Mesothelial cell of epicardium (in vitro differentiated cells): ENCODE results near the gene PSEN1. TPM values are rescaled to one million over a fixed set of nuclear protein-coding genes. Genes with fewer than 3 reads are reported as not detected.

Experiments used
- DNase-seq, 2 experiments: peaks; one replicate each; pipeline ENCODE4 v3.0.0; 2021; ENCODE audit warnings: low spot score in 2 of 2; ENCODE audit not compliant: unreplicated experiment in 2 of 2
- H3K27ac Mint-ChIP-seq: 2 replicates; pipeline ENCODE4 v1.8.0; 2021; ENCODE audit warnings: mixed read lengths
- H3K27me3 Mint-ChIP-seq: 2 replicates; pipeline ENCODE4 v1.8.0; 2021; ENCODE audit warnings: low read depth, mixed read lengths
- H3K36me3 Mint-ChIP-seq: 2 replicates; pipeline ENCODE4 v1.8.0; 2021; ENCODE audit warnings: mixed read lengths
- H3K4me1 Mint-ChIP-seq: 2 replicates; pipeline ENCODE4 v1.8.0; 2021; ENCODE audit warnings: mixed read lengths
- H3K4me3 Mint-ChIP-seq: 2 replicates; pipeline ENCODE4 v1.8.0; 2021; ENCODE audit warnings: mild to moderate bottlenecking, moderate library complexity, mixed read lengths
- H3K9me3 Mint-ChIP-seq: 2 replicates; pipeline ENCODE4 v1.8.0; 2021; ENCODE audit warnings: mixed read lengths
- CTCF ChIP-seq: fragments of 200-600 bp; sonication (generic); IDR thresholded peaks from one replicate; pipeline ENCODE4 v1.5.0; 2021; ENCODE audit warnings: antibody characterized with exemption; ENCODE audit not compliant: unreplicated experiment
- total RNA-seq: library from RNA; stranded (reverse); gene quantifications from 3 replicates; pipeline ENCODE4 v1.2.1, GENCODE V29; 2021

The PSEN1 gene
- total RNA-seq, 1 donor from 2014 or later, result 59.9 TPM

GRCh38 chr14:73244541-73245290 is 108.4 kb downstream of the PSEN1 start:
- Mint-ChIP-seq H3K27me3 (peaks cover 43% of the 10 kb centered on the region), H3K36me3 (no peaks in the 10 kb centered on the region), H3K4me3 (no peak overlapping the region), H3K27ac (no peak overlapping the region), H3K4me1 (peaks cover 2% of the 10 kb centered on the region), H3K9me3 (no peaks in the 10 kb centered on the region)
- no peak for TF ChIP-seq CTCF
- no peak for DNase-seq

GRCh38 chr14:73245480-73246325 is 109.4 kb downstream of the PSEN1 start:
- no peak for DNase-seq
- H3K4me3 Mint-ChIP-seq, result no peak overlapping the region
- H3K27ac Mint-ChIP-seq, result no peak overlapping the region
- peaks cover 34% of the 10 kb centered on the region for H3K27me3 Mint-ChIP-seq
- TF ChIP-seq CTCF, result no peak
- no peaks in the 10 kb centered on the region for H3K9me3 Mint-ChIP-seq
- H3K36me3 Mint-ChIP-seq, result no peaks in the 10 kb centered on the region
- peaks cover 2% of the 10 kb centered on the region for H3K4me1 Mint-ChIP-seq

DNA sequence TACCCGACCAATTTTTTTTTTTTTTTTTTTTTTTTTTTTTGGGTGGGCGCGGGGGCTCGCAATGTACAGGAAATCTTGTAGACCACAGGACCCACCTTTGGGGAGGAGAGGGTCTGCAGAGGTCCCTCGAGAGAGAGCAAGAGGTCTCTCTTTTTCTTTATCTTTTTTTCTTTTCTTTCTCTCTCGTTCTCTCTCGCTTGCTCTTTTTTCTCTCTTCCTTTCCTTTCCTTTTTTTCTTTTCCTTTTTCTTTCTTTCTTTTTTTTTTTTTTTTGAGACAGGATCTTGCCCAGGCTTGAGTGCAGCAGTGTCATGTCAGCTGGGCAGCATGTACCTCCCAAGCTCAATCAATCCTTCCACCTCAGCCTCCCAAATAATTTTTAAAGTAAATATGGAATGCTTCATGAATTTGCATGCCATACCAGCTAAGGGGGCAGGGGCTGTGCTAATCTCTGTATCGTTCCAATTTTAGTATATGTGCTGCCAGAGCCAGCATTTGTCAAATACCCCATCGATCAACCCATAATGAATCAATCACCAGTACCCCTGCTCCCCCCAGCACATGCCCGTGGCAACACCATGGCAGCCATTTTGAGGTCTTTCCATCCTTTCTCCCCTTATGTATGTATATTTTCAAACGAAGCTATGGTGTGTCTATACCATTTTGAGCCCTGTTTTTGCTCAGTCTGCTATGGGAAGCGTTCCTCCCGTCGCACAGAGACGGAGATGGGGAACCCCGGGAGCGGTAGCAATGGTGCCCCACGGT is 110.3 kb downstream of the PSEN1 start:
- Mint-ChIP-seq H3K36me3 (no peaks in the 10 kb centered on the region), H3K27me3 (peaks cover 26% of the 10 kb centered on the region), H3K4me3 (no peak overlapping the region), H3K27ac (no peak overlapping the region), H3K4me1 (peaks cover under 1% of the 10 kb centered on the region), H3K9me3 (no peaks in the 10 kb centered on the region)
- DNase-seq, result no peak
- TF ChIP-seq CTCF, result no peak

GRCh38 chr14:73248108-73248868 is 112.0 kb downstream of the PSEN1 start:
- no peak for TF ChIP-seq CTCF
- H3K9me3 Mint-ChIP-seq, result no peaks in the 10 kb centered on the region
- H3K27me3 Mint-ChIP-seq, result peaks cover 12% of the 10 kb centered on the region
- no peak overlapping the region for H3K4me3 Mint-ChIP-seq
- H3K4me1 Mint-ChIP-seq, result no peaks in the 10 kb centered on the region
- DNase-seq, result no peak
- H3K36me3 Mint-ChIP-seq, result no peaks in the 10 kb centered on the region
- no peak overlapping the region for H3K27ac Mint-ChIP-seq

- Mint-ChIP-seq H3K27ac (no peak overlapping the region), H3K36me3 (no peaks in the 10 kb centered on the region), H3K9me3 (no peaks in the 10 kb centered on the region), H3K27me3 (peaks cover 5% of the 10 kb centered on the region), H3K4me3 (no peak overlapping the region), H3K4me1 (no peaks in the 10 kb centered on the region)
- TF ChIP-seq CTCF, result no peak
- DNase-seq, result no peak
These were observed 112.8 kb downstream of the PSEN1 start for GRCh38 chr14:73249108-73249507.
